ENCODE measurements around the gene PSENEN. TPM values are rescaled to one million over a fixed set of nuclear protein-coding genes. Genes with fewer than 3 reads are reported as not detected.

The PSENEN gene
- total RNA-seq, 1 experiment from 2014 or later: 42.9 TPM

GRCh38 chr19:35755550-35756376 lies 10.3 kb downstream of the PSENEN start:
- DNase-seq (no peak), ATAC-seq (no peak)
- no peaks in the 10 kb centered on the region for H3K9me2 ChIP-seq (replicated peaks; ENCODE audit: low read length)
- H3F3A ChIP-seq (ENCODE audit: low read length, unreplicated experiment): peaks cover 3% of the 10 kb centered on the region
- no peaks in the 10 kb centered on the region for H3K27me3 ChIP-seq (ENCODE audit: low read length)
- H3K4me1 ChIP-seq (ENCODE audit: insufficient read depth, low read length): peaks cover 7% of the 10 kb centered on the region
- H3K36me3 ChIP-seq (ENCODE audit: low read depth, low read length): no peaks in the 10 kb centered on the region
- peaks cover 15% of the 10 kb centered on the region for H3K79me2 ChIP-seq (ENCODE audit: low read length)
- POLR2A ChIA-PET (ENCODE audit: unreplicated experiment): no interaction called here
- no peak overlapping the region for H3K4me2 ChIP-seq (ENCODE audit: low read length)
- no peak overlapping the region for H3K9ac ChIP-seq (ENCODE audit: low read length)
- TF ChIP-seq CTCF (conservative IDR thresholded peaks at IDR 0.05; ENCODE audit: low read depth, low read length): no peak
- no peak for TF ChIP-seq EZH2phosphoT487 (IDR thresholded peaks at IDR 0.05; ENCODE audit: borderline replicate concordance, low read length)
- no peak for TF ChIP-seq EZH2 (IDR thresholded peaks at IDR 0.05; ENCODE audit: low read length, unreplicated experiment)
- CTCF ChIA-PET: no interaction called here
- no peak overlapping the region for H3K4me3 ChIP-seq (ENCODE audit: low read length)
- intact Hi-C loops (cut with micrococcal nuclease): no loop called here
- BruUV-seq (replicated peaks): no TSS peak
- no peak overlapping the region for H2AFZ ChIP-seq (ENCODE audit: low read length)
- no peak overlapping the region for H3K27ac ChIP-seq (ENCODE audit: low read length)
- H3K9me3 ChIP-seq (ENCODE audit: low read length): no peaks in the 10 kb centered on the region
- H4K20me1 ChIP-seq (ENCODE audit: low read length): no peaks in the 10 kb centered on the region

- Histone ChIP-seq H2AFZ (ENCODE audit: low read length) (peak within 1 kb of the TSS; percentile 72), H3K79me2 (ENCODE audit: low read length) (peaks cover 15% of the 10 kb centered on the region), H3K4me2 (ENCODE audit: low read length) (peak within 1 kb of the TSS; percentile 88), H3K9me2 (replicated peaks; ENCODE audit: low read length) (no peaks in the 10 kb centered on the region), H3K4me1 (ENCODE audit: insufficient read depth, low read length) (peaks cover 7% of the 10 kb centered on the region), H3K27me3 (ENCODE audit: low read length) (no peaks in the 10 kb centered on the region), H3K27ac (ENCODE audit: low read length) (0 out of 2 replicates have a peak within 1 kb of the TSS, but pooled peaks have one; percentile 25), H4K20me1 (ENCODE audit: low read length) (no peaks in the 10 kb centered on the region), H3K9ac (ENCODE audit: low read length) (peak within 1 kb of the TSS; percentile 40; the same call in 1 of the 2 replicates), H3F3A (ENCODE audit: low read length, unreplicated experiment) (peaks cover 3% of the 10 kb centered on the region), H3K4me3 (ENCODE audit: low read length) (peak within 1 kb of the TSS; percentile 77), H3K36me3 (ENCODE audit: low read depth, low read length) (no peaks in the 10 kb centered on the region), H3K9me3 (ENCODE audit: low read length) (no peaks in the 10 kb centered on the region)
- no peak for ATAC-seq
- BruUV-seq (replicated peaks): no TSS peak
- no peak for DNase-seq
- POLR2A ChIA-PET (ENCODE audit: unreplicated experiment): no interaction called here
- TF ChIP-seq CTCF (conservative IDR thresholded peaks at IDR 0.05; ENCODE audit: low read depth, low read length) (no peak), EZH2 (IDR thresholded peaks at IDR 0.05; ENCODE audit: low read length, unreplicated experiment) (no peak), EZH2phosphoT487 (IDR thresholded peaks at IDR 0.05; ENCODE audit: borderline replicate concordance, low read length) (no peak)
- intact Hi-C loops (cut with micrococcal nuclease): no loop called here
- CTCF ChIA-PET: interaction anchor here (0.6 kb wide), 1 partner anchor 62 kb away, joined by 4 read pairs; no protein-coding TSS in a partner anchor
Observed at GRCh38 chr19:35756377-35757230, 11.2 kb downstream of the PSENEN start, which contains the start of gene HSPB6. HSPB6 (minus strand) TSS chr19:35757029; CDS start chr19:35757008, 21 bp downstream.
